ENCODE measurements around the gene MYOM3. TPM values are rescaled to one million over a fixed set of nuclear protein-coding genes. Genes with fewer than 3 reads are reported as not detected.

Gene MYOM3
- total RNA-seq, 3 donors from 2014 or later (not counting 1 experiment from before 2014, with no cell fraction given), result 0.08 TPM; not detected in 2

DNA sequence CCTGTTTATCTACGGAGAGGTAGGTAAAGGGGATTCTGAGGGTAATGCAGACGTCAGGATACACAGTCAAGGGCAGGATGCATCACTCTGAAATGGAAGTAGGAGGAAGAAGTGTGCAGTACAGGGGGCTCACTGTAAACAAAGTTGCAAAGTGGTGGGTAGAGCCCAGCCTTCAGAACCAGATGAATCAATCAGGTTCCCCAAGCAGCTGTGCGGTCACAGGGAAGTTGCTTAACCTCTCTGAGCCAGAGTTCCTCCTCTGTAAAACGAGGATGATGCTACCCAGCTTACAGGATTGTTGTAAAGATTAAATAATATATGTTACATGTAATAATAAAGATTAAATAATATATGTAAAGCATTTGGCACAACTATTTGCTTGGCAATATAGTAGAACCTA is 13.5 kb upstream of the MYOM3 start:
- H3K4me3 Mint-ChIP-seq, result no peak overlapping the region
- H3K4me3 ChIP-seq (ENCODE audit: low read length), result no peak overlapping the region
- no peak overlapping the region for H3K27ac ChIP-seq (ENCODE audit: low read length)
- H3K36me3 Mint-ChIP-seq, result no peaks in the 10 kb centered on the region
- DNase-seq (no peak), ATAC-seq (no peak)
- no peak overlapping the region for H3K27ac Mint-ChIP-seq
- H3K9me3 Mint-ChIP-seq, result no peaks in the 10 kb centered on the region
- no peaks in the 10 kb centered on the region for H3K4me1 ChIP-seq (ENCODE audit: control insufficient read depth, insufficient read depth, low read length)
- H3K27me3 Mint-ChIP-seq (ENCODE audit: low read depth in 2 of 2), result peaks cover 0 to 3% of the 10 kb centered on the region in 2 donors
- no peaks in the 10 kb centered on the region for H3K36me3 ChIP-seq (ENCODE audit: control insufficient read depth, insufficient read depth, low read length)
- intact Hi-C loops (cut with micrococcal nuclease), result no loop called here
- no peaks in the 10 kb centered on the region for H3K9me3 ChIP-seq (ENCODE audit: control insufficient read depth, insufficient read depth, low read length)
- no peaks in the 10 kb centered on the region for H3K27me3 ChIP-seq (ENCODE audit: control insufficient read depth, insufficient read depth, low read length)
- TF ChIP-seq, protein P1, sequence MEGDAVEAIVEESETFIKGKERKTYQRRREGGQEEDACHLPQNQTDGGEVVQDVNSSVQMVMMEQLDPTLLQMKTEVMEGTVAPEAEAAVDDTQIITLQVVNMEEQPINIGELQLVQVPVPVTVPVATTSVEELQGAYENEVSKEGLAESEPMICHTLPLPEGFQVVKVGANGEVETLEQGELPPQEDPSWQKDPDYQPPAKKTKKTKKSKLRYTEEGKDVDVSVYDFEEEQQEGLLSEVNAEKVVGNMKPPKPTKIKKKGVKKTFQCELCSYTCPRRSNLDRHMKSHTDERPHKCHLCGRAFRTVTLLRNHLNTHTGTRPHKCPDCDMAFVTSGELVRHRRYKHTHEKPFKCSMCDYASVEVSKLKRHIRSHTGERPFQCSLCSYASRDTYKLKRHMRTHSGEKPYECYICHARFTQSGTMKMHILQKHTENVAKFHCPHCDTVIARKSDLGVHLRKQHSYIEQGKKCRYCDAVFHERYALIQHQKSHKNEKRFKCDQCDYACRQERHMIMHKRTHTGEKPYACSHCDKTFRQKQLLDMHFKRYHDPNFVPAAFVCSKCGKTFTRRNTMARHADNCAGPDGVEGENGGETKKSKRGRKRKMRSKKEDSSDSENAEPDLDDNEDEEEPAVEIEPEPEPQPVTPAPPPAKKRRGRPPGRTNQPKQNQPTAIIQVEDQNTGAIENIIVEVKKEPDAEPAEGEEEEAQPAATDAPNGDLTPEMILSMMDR (IDR thresholded peaks at IDR 0.05), result no peak
- WGBS (ENCODE audit: insufficient coverage), result 82% methylated on average over 3 of the region's 4 CpGs
- H3K4me1 Mint-ChIP-seq, result no peaks in the 10 kb centered on the region

DNA sequence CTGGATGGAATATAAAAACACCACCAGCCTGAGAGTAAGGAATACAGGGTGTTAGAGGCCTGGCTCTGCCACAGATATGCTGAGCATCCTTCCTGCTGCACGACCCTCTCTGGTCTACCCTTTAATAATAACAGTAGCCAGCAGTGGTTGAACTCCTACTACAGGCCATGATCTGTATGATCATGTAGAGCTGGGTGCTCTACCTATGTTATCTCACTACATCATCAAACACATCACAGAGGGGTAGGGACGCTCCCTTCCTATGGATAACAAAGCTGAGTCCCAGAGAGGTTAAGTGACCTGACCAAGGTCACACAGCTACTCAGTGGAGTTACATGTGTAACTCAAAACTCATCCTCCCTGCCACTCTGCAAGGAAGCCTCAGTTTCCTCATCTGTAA is 13.0 kb upstream of the MYOM3 start:
- TF ChIP-seq, protein P1 (IDR thresholded peaks at IDR 0.05), result no peak
- no peaks in the 10 kb centered on the region for H3K27me3 ChIP-seq (ENCODE audit: control insufficient read depth, insufficient read depth, low read length)
- 95% methylated on average over 2 of the region's 2 CpGs for WGBS (ENCODE audit: insufficient coverage)
- no peaks in the 10 kb centered on the region for H3K36me3 Mint-ChIP-seq
- no peaks in the 10 kb centered on the region for H3K4me1 Mint-ChIP-seq
- H3K27me3 Mint-ChIP-seq (ENCODE audit: low read depth in 2 of 2), result peaks cover 0 to 3% of the 10 kb centered on the region in 2 donors
- H3K4me3 Mint-ChIP-seq, result no peak overlapping the region
- intact Hi-C loops (cut with micrococcal nuclease), result no loop called here
- H3K9me3 ChIP-seq (ENCODE audit: control insufficient read depth, insufficient read depth, low read length), result no peaks in the 10 kb centered on the region
- no peak overlapping the region for H3K4me3 ChIP-seq (ENCODE audit: low read length)
- DNase-seq, result no peak
- no peaks in the 10 kb centered on the region for H3K4me1 ChIP-seq (ENCODE audit: control insufficient read depth, insufficient read depth, low read length)
- no peak for ATAC-seq
- no peak overlapping the region for H3K27ac ChIP-seq (ENCODE audit: low read length)
- no peak overlapping the region for H3K27ac Mint-ChIP-seq
- no peaks in the 10 kb centered on the region for H3K9me3 Mint-ChIP-seq
- no peaks in the 10 kb centered on the region for H3K36me3 ChIP-seq (ENCODE audit: control insufficient read depth, insufficient read depth, low read length)

DNA sequence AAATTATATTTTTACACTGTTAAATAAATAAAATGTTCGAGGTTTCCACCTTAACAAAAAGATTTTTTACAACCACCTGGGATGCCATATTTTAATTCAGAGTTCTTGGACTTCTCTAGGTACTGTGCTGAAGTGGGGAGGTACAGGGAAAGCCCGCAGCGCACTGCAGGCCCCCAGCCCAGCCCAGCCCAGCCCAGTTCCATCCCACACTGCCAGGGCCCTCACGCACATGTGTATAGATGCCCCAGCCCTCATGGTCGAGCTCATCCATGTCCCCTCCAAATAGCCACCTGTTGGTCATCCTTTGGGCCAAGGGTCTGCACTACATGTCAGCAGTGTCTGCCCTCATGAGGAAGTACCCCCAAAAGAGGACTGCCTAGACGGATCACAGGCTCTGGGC is 11.7 kb upstream of the MYOM3 start:
- 73% methylated on average over 5 of the region's 6 CpGs for WGBS (ENCODE audit: insufficient coverage)
- H3K27me3 ChIP-seq (ENCODE audit: control insufficient read depth, insufficient read depth, low read length), result no peaks in the 10 kb centered on the region
- TF ChIP-seq, protein P1 (IDR thresholded peaks at IDR 0.05), result no peak
- ATAC-seq, result no peak
- H3K4me3 ChIP-seq (ENCODE audit: low read length), result no peak overlapping the region
- intact Hi-C loops (cut with micrococcal nuclease), result no loop called here
- H3K36me3 ChIP-seq (ENCODE audit: control insufficient read depth, insufficient read depth, low read length), result no peaks in the 10 kb centered on the region
- no peak overlapping the region for H3K4me3 Mint-ChIP-seq
- no peaks in the 10 kb centered on the region for H3K9me3 ChIP-seq (ENCODE audit: control insufficient read depth, insufficient read depth, low read length)
- no peaks in the 10 kb centered on the region for H3K9me3 Mint-ChIP-seq
- DNase-seq, result no peak
- no peaks in the 10 kb centered on the region for H3K4me1 ChIP-seq (ENCODE audit: control insufficient read depth, insufficient read depth, low read length)
- no peaks in the 10 kb centered on the region for H3K27me3 Mint-ChIP-seq (ENCODE audit: low read depth in 2 of 2)
- no peak overlapping the region for H3K27ac Mint-ChIP-seq
- no peaks in the 10 kb centered on the region for H3K4me1 Mint-ChIP-seq
- H3K27ac ChIP-seq (ENCODE audit: low read length), result no peak overlapping the region
- H3K36me3 Mint-ChIP-seq, result no peaks in the 10 kb centered on the region

DNA sequence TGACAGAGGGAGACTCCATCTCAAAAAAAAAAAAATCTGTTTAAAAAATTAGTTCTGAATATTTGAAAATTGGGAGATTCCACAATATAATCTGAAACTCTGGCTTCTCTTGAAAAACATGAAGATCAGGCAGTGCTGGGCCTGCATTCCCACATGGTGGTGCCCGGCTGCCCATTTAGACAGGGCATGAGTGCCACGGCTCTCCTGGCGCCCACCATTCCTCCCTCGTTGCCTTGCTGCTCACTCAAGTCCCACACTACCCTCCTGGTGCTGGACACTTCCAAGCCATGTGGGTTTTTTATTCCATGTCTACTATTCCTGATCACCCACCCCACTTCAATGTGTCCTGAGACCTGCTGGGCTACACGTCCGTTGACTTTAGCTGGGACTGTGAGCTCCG is 10.8 kb upstream of the MYOM3 start:
- TF ChIP-seq, protein P1 (IDR thresholded peaks at IDR 0.05), result no peak
- no peak overlapping the region for H3K27ac ChIP-seq (ENCODE audit: low read length)
- Mint-ChIP-seq H3K27me3 (ENCODE audit: low read depth in 2 of 2) (peaks cover 0 to under 1% of the 10 kb centered on the region in 2 donors), H3K36me3 (no peaks in the 10 kb centered on the region), H3K4me1 (no peaks in the 10 kb centered on the region), H3K9me3 (no peaks in the 10 kb centered on the region), H3K4me3 (no peak overlapping the region), H3K27ac (no peak overlapping the region)
- no peak for ATAC-seq
- intact Hi-C loops (cut with micrococcal nuclease), result no loop called here
- H3K9me3 ChIP-seq (ENCODE audit: control insufficient read depth, insufficient read depth, low read length), result no peaks in the 10 kb centered on the region
- H3K36me3 ChIP-seq (ENCODE audit: control insufficient read depth, insufficient read depth, low read length), result no peaks in the 10 kb centered on the region
- WGBS (ENCODE audit: insufficient coverage), result 89% methylated on average over 7 of the region's 7 CpGs
- H3K27me3 ChIP-seq (ENCODE audit: control insufficient read depth, insufficient read depth, low read length), result no peaks in the 10 kb centered on the region
- no peaks in the 10 kb centered on the region for H3K4me1 ChIP-seq (ENCODE audit: control insufficient read depth, insufficient read depth, low read length)
- H3K4me3 ChIP-seq (ENCODE audit: low read length), result no peak overlapping the region
- DNase-seq, result no peak
